BLaER1 treated with 17β-estradiol and CSF1 and Interleukin-3, amounts not matched to agents 10 nM and 100 nM (cell line): ENCODE data around the gene RHBDD2.
"Not testable (repeated sequence)": the region's sequence is repeated elsewhere in the genome, so short reads cannot be mapped to it uniquely, and the experiment has no call there.

ENCODE experiments used
- H3K27ac ChIP-seq, 11 experiments: shearing (Covaris generic); formaldehyde crosslinking; 2 replicates each; pipeline ENCODE4 v1.8.1; 2022
- H3K27me3 ChIP-seq, 11 experiments: shearing (Covaris generic); formaldehyde crosslinking; 2 replicates each; pipeline ENCODE4 v1.8.1; 2022
- H3K36me3 ChIP-seq, 11 experiments: shearing (Covaris generic); formaldehyde crosslinking; 2 replicates each; pipeline ENCODE4 v1.8.1; 2022
- H3K4me1 ChIP-seq, 10 experiments: shearing (Covaris generic); formaldehyde crosslinking; 2 replicates each; pipeline ENCODE4 v1.8.1; 2022
- H3K4me2 ChIP-seq, 11 experiments: shearing (Covaris generic); formaldehyde crosslinking; 2 replicates each; pipeline ENCODE4 v1.8.1; 2022
- H3K4me3 ChIP-seq, 10 experiments: shearing (Covaris generic); formaldehyde crosslinking; 2 replicates each; pipeline ENCODE4 v1.8.1; 2022
- H3K9ac ChIP-seq, 11 experiments: shearing (Covaris generic); formaldehyde crosslinking; 2 replicates each; pipeline ENCODE4 v1.8.1; 2022
- H3K9me3 ChIP-seq, 11 experiments: shearing (Covaris generic); formaldehyde crosslinking; replicated peaks in 1 of 11; 2 replicates each; pipeline ENCODE4 v1.8.1; 2022
- H4K20me1 ChIP-seq, 11 experiments: shearing (Covaris generic); formaldehyde crosslinking; 2 replicates each; pipeline ENCODE4 v1.8.1; 2022
- Cebpa-rat ChIP-seq, 11 experiments: shearing (Covaris generic); IDR thresholded peaks; 2 replicates each; pipeline ENCODE4 v1.8.1; 2022

RHBDD2 gene

DNA sequence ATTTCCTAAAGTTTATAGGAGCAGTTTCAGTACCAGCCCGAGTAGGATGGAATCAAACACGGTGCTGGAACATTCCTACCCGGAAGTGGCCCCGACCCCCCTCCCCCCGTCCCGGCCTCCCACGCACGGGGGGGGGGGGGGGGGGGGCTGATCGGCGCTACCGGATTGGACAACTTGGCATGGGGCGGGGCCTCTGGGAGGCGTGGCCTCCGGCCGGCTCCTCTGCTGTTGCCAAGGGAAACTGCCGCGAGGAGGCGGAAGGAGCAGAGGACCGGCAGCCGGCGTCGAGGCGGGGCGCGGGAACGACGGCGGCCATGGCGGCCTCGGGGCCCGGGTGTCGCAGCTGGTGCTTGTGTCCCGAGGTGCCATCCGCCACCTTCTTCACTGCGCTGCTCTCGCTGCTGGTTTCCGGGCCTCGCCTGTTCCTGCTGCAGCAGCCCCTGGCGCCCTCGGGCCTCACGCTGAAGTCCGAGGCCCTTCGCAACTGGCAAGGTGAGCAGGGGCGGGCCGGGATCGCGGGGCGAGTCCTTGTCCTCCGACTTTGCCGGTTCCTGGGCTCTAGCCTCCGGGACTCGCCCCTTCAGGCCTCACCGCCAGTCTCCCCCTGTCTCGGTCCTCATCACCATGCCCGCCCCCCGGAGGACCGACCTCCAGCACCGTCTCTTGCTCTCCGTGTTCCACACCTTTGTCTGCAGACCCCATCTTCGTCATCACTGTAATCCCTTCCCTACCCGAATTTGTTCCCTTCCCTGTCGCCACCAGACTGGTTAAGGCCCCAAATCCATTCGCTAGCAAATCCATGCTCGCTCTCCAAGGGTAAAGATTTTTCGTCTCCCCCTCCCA lies at the start of gene RHBDD2:
Gene RHBDD2, plus strand, starts transcription at position 266 of the 843 bp plus-strand sequence. Its CDS starts 49 bp downstream, at position 315.
- Histone ChIP-seq H3K9me3 (no peaks in the 10 kb centered on the region), H3K4me1 (peaks cover 33 to 87% (median 48%) of the 10 kb centered on the region in 10 experiments), H4K20me1 (peaks cover 3 to 41% (median 8%) of the 10 kb centered on the region in 11 experiments; a peak in 11 of 22 replicates), H3K27ac (peak within 1 kb of the TSS; percentile 63 to 91 (median 85)), H3K4me3 (peak within 1 kb of the TSS; percentile 71 to 99 (median 90)), H3K4me2 (peak within 1 kb of the TSS; percentile 87 to 99 (median 95)), H3K9ac (peak within 1 kb of the TSS; percentile 81 to 94 (median 90)), H3K27me3 (no peaks in the 10 kb centered on the region), H3K36me3 (peaks cover 34 to 39% (median 37%) of the 10 kb centered on the region in 11 experiments)
- no peak for TF ChIP-seq Cebpa-rat (IDR thresholded peaks at IDR 0.05)

DNA sequence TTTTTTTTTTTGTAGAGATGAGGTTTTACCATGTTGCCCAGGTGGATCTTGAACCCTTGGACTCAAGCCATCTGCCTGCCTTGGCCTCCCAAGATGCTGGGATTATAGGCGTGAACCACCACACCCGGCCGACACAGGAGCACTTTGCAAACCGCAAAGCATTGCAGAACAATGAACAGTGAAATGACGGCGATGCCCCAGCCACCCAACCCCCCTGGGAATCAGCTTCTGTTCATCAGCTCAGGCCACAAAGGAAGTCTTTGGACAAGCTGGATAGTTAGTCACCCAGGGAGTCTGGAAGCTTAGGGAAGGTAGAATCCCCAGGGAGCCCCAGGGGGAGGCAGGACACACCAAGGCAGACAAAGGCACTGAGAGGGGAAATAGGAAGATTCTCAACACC lies 49.2 kb upstream of the RHBDD2 start:
- H3K4me1 ChIP-seq, result peaks cover 13 to 53% (median 35%) of the 10 kb centered on the region in 10 experiments
- H3K36me3 ChIP-seq, result peaks cover 0 to 17% (median 0%) of the 10 kb centered on the region in 11 experiments; a peak in 2 of 22 replicates
- H3K27ac ChIP-seq, result peak overlapping the region in 9 of 11 experiments; percentile 8 to 63 (median 35); a peak in 14 of 22 replicates
- H3K4me3 ChIP-seq, H3K27me3 ChIP-seq, H3K9me3 ChIP-seq, H4K20me1 ChIP-seq: not testable (repeated sequence)
- peak overlapping the region in 3 of 11 experiments; percentile 19 to 31 (median 29); a peak in 2 of 22 replicates for H3K9ac ChIP-seq
- H3K4me2 ChIP-seq, result peak overlapping the region; percentile 53 to 86 (median 74)

DNA sequence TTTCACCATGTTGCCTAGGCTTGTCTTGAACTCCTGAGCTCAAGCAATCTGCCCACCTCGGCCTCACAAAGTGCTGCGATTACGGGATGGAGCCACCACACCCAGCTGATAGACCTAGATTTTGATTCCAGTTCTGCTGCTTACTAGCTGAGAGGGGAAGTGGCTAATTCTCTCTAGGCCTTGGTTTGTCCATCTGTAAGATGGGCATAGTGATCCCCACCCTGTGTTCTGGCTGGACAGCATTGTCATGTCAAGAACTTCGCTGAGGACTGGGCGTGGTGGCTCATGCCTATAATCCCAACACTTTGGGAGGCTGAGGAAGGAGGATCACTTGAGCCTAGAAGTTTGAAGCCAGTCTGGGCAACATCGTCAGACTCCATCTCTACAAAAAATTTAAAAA lies 47.9 kb upstream of the RHBDD2 start:
- Histone ChIP-seq H3K9me3 (no peaks in the 10 kb centered on the region), H3K4me3 (no peak overlapping the region)

DNA sequence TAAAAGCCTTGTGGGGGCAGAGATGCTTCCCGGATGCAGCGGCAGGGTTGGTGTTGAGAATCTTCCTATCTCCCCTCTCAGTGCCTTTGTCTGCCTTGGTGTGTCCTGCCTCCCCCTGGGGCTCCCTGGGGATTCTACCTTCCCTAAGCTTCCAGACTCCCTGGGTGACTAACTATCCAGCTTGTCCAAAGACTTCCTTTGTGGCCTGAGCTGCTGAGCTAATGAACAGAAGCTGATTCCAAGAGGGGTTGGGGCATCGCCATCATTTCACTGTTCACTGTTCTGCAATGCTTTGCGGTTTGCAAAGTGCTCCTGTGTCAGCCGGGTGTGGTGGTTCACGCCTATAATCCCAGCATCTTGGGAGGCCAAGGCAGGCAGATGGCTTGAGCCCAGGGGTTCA lies 45.2 kb upstream of the RHBDD2 start:
- Histone ChIP-seq H3K4me1 (peaks cover 36 to 81% (median 61%) of the 10 kb centered on the region in 10 experiments), H3K4me2 (peak overlapping the region in 2 of 11 experiments; percentile 31 to 47; a peak in 3 of 22 replicates), H3K36me3 (0 out of 22 replicates have a peak, but pooled peaks cover 0 to 11% (median 0%) of the 10 kb centered on the region in 11 experiments)
- H3K9ac ChIP-seq, H4K20me1 ChIP-seq, H3K4me3 ChIP-seq, H3K27me3 ChIP-seq, H3K27ac ChIP-seq, H3K9me3 ChIP-seq: not testable (repeated sequence)

More for the DNA sequence above, 47.9 kb upstream of the RHBDD2 start:
- Histone ChIP-seq H3K4me2 (peak overlapping the region in 7 of 11 experiments; percentile 71 to 86 (median 78); a peak in 9 of 22 replicates), H3K27me3 (peaks cover 0 to 7% (median 0%) of the 10 kb centered on the region in 11 experiments; a peak in 2 of 22 replicates), H3K36me3 (peaks cover 0 to 19% (median 0%) of the 10 kb centered on the region in 11 experiments; a peak in 1 of 22 replicates), H4K20me1 (0 out of 22 replicates have a peak, but pooled peaks cover 0 to 3% (median 0%) of the 10 kb centered on the region in 11 experiments), H3K4me1 (peaks cover 24 to 65% (median 47%) of the 10 kb centered on the region in 10 experiments), H3K27ac (no peak overlapping the region), H3K9ac (no peak overlapping the region)
- no peak for TF ChIP-seq Cebpa-rat (IDR thresholded peaks at IDR 0.05)

GRCh38 chr7:75835688-75836285 lies 43.0 kb upstream of the RHBDD2 start:
- 0 out of 22 replicates have a peak, but pooled peaks cover 0 to 11% (median 0%) of the 10 kb centered on the region in 11 experiments for H3K36me3 ChIP-seq
- H4K20me1 ChIP-seq, result no peaks in the 10 kb centered on the region
- H3K27me3 ChIP-seq, result no peaks in the 10 kb centered on the region
- no peak for TF ChIP-seq Cebpa-rat (IDR thresholded peaks at IDR 0.05)
- peaks cover 29 to 85% (median 65%) of the 10 kb centered on the region in 10 experiments for H3K4me1 ChIP-seq
- peak overlapping the region in 5 of 11 experiments; percentile 20 to 49 (median 41); a peak in 6 of 22 replicates for H3K9ac ChIP-seq
- H3K27ac ChIP-seq, result peak overlapping the region in 7 of 11 experiments; percentile 25 to 62 (median 47); a peak in 10 of 22 replicates
- no peaks in the 10 kb centered on the region for H3K9me3 ChIP-seq
- H3K4me2 ChIP-seq, result peak overlapping the region; percentile 51 to 93 (median 77)
- H3K4me3 ChIP-seq, result no peak overlapping the region

DNA sequence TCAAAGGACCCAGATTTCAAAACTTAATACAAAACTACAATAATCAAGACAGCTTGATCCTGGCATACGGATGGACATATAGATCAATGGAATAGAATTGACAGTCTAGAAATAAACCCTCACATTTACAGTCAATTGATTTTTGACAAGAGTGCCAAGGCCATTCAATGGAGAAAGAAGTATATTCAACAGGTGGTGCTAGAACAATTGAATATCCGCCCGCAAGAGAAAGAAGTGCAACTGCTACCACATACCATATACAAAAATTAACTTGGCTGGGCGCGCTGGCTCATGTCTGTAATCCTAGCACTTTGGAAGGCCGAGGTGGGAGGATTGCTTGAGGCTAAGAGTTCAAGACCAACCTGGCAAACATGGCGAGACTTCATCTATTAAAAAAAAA lies 42.0 kb upstream of the RHBDD2 start:
- Histone ChIP-seq H3K4me1 (peaks cover 32 to 85% (median 69%) of the 10 kb centered on the region in 10 experiments), H4K20me1 (no peaks in the 10 kb centered on the region), H3K27me3 (no peaks in the 10 kb centered on the region), H3K36me3 (0 out of 22 replicates have a peak, but pooled peaks cover 0 to 7% (median 0%) of the 10 kb centered on the region in 11 experiments), H3K9me3 (no peaks in the 10 kb centered on the region), H3K27ac (peak overlapping the region in 3 of 11 experiments; percentile 61 to 99 (median 94); a peak in 3 of 22 replicates), H3K4me2 (peak overlapping the region in 3 of 11 experiments; percentile 74 to 93 (median 79); a peak in 7 of 22 replicates), H3K4me3 (no peak overlapping the region), H3K9ac (no peak overlapping the region)
- no peak for TF ChIP-seq Cebpa-rat (IDR thresholded peaks at IDR 0.05)

GRCh38 chr7:75838281-75838930 lies 40.4 kb upstream of the RHBDD2 start:
- H4K20me1 ChIP-seq, H3K9me3 ChIP-seq, H3K4me3 ChIP-seq, H3K36me3 ChIP-seq, H3K27me3 ChIP-seq: not testable (repeated sequence)
- Histone ChIP-seq H3K9ac (peak overlapping the region in 7 of 11 experiments; percentile 3 to 43 (median 25); a peak in 8 of 22 replicates), H3K4me1 (peaks cover 48 to 92% (median 81%) of the 10 kb centered on the region in 10 experiments), H3K4me2 (peak overlapping the region; percentile 29 to 93 (median 73)), H3K27ac (peak overlapping the region; percentile 0 to 100 (median 69); a peak in 21 of 22 replicates)

- H3K4me3 ChIP-seq, result peak overlapping the region in 1 of 10 experiments; percentile 27; a peak in 2 of 20 replicates
- peak overlapping the region; percentile 31 to 100 (median 98); a peak in 20 of 22 replicates for H3K27ac ChIP-seq
- no peaks in the 10 kb centered on the region for H4K20me1 ChIP-seq
- peak overlapping the region in 8 of 11 experiments; percentile 79 to 99 (median 94); a peak in 11 of 22 replicates for H3K4me2 ChIP-seq
- no peaks in the 10 kb centered on the region for H3K27me3 ChIP-seq
- TF ChIP-seq Cebpa-rat (IDR thresholded peaks at IDR 0.05), result no peak
- 0 out of 22 replicates have a peak, but pooled peaks cover 0 to 7% (median 0%) of the 10 kb centered on the region in 11 experiments for H3K36me3 ChIP-seq
- H3K9me3 ChIP-seq, result no peaks in the 10 kb centered on the region
- peaks cover 56 to 98% (median 91%) of the 10 kb centered on the region in 10 experiments for H3K4me1 ChIP-seq
- peak overlapping the region in 4 of 11 experiments; percentile 17 to 51 (median 38); a peak in 5 of 22 replicates for H3K9ac ChIP-seq
Observed at GRCh38 chr7:75840029-75840428, 38.8 kb upstream of the RHBDD2 start.
